Measurements from ENCODE around the gene SLC41A2.

DNA sequence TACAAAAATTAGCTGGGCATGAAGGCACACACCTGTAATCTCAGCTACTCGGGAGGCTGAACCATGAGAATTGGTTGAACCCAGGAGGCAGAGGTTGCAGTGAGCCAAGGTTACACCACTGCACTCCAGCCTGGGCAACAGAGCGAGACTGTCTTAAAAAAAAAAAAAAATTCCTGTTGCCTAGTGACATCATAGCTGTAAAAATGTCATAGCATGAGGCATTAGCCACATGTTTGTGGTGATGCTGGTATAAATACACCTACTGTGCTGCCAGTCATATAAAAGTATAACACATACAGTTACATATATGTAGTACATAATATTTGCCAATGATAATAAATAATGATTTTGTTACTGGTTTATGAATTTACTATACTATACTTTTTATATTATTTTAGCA, 22.2 kb downstream of the SLC41A2 start:
- no peak for TF ChIP-seq ELF4 (IDR thresholded peaks at IDR 0.05)
- no peak for TF ChIP-seq SP1 (IDR thresholded peaks at IDR 0.05)
- no peak for TF ChIP-seq ARNT (IDR thresholded peaks at IDR 0.05)
- TF ChIP-seq TARDBP (IDR thresholded peaks at IDR 0.05) = no peak

All from HEK293T (cell line).